Sigmoid colon (tissue), 7 donors: ENCODE measurements around the gene IGLL5. TPM values are rescaled to one million over a fixed set of nuclear protein-coding genes. Genes with fewer than 3 reads are reported as not detected.

Source experiments
- DNase-seq: peaks from one replicate; pipeline ENCODE4 v3.0.0-alpha.2; 2019
- H3K27ac ChIP-seq, 4 donors: fragments of 200-600 bp; sonication (generic); one replicate each; pipeline ENCODE4 v1.5.1; 2016 to 2019; ENCODE audit warnings: mild to moderate bottlenecking in 1 of 4
- H3K27me3 ChIP-seq, 3 donors: fragments of 200-600 bp; sonication (generic); one replicate each; pipeline ENCODE4 v1.5.1; 2019; ENCODE audit warnings: mild to moderate bottlenecking in 1 of 3
- H3K36me3 ChIP-seq, 4 donors: fragments of 200-600 bp; sonication (generic); one replicate each; pipeline ENCODE4 v1.5.1; 2016 to 2019
- H3K4me1 ChIP-seq, 4 donors: fragments of 200-600 bp; sonication (generic); one replicate each; pipeline ENCODE4 v1.5.1; 2017 to 2019
- H3K4me3 ChIP-seq, 4 donors: fragments of 200-600 bp; sonication (generic); one replicate each; pipeline ENCODE4 v1.5.1; 2017 to 2019; ENCODE audit warnings: mild to moderate bottlenecking in 2 of 4, moderate library complexity in 1 of 4
- H3K9me3 ChIP-seq, 4 donors: fragments of 200-600 bp in 3 of 4; sonication (generic) in 3 of 4; one replicate each; pipeline versions ENCODE4 v1.5.1 to v1.6.1; 2013 to 2019
- EP300 ChIP-seq, 4 donors: sonication (generic); formaldehyde crosslinking; IDR thresholded peaks; one replicate each; pipeline ENCODE4 v1.6.1; 2017; ENCODE audit warnings: antibody characterized with exemption in 4 of 4
- POLR2A ChIP-seq, 2 donors: fragments of 450-650 bp; IDR thresholded peaks; one replicate each; pipeline ENCODE4 v1.6.1; 2016; ENCODE audit warnings: antibody characterized with exemption in 2 of 2, mild to moderate bottlenecking in 2 of 2, moderate library complexity in 2 of 2
- POLR2AphosphoS5 ChIP-seq, 4 donors: sonication (generic); formaldehyde crosslinking; IDR thresholded peaks; one replicate each; pipeline ENCODE4 v1.6.1; 2017; ENCODE audit warnings: antibody characterized with exemption in 4 of 4
- WGBS, 2 donors: extraction: QIAGEN DNeasy Blood & Tissue Kit; methylation state at CpG; one replicate each; pipeline ENCODE4 v1.1.7; 2013; 5-methylcytosine and 5-hydroxymethylcytosine counted together
- intact Hi-C: fragments of 100-400 bp; cut with DNase I; formaldehyde crosslinking; loops from one replicate; pipeline ENCODE4 v1.15.1; 2023
- polyA plus RNA-seq, 3 donors: library from polyadenylated mRNA; stranded (reverse); fragments of 200-250 nt; gene quantifications; one replicate each; pipeline ENCODE4 v1.2.3, GENCODE V29; 2013
- total RNA-seq, 4 donors: library from RNA; depleted of rRNA; stranded (reverse); fragments of >200 nt; gene quantifications; one replicate each; pipeline ENCODE4 v1.1.0, GENCODE V29; 2016
- TF ChIP-seq, protein P1 (sequence below), 4 experiments: fragments of 450-650 bp in 3 of 4; fragments of 200-600 bp in 1 of 4; IDR thresholded peaks; one replicate each; pipeline ENCODE4 v1.5.1; 2016 to 2019; ENCODE audit warnings: antibody characterized with exemption in 4 of 4, mild to moderate bottlenecking in 3 of 4, moderate library complexity in 2 of 4
- donor health status: healthy with polysubstance abuse.
- donor health status: Bipolar disorder and iron deficiency.
- donor health status: healthy.

The IGLL5 gene
- total and polyA plus RNA-seq, 7 donors: 0.99 to 39.6 (median 14.2) TPM; not detected in 3

- no peak for DNase-seq
- no peaks in the 10 kb centered on the region for H3K4me1 ChIP-seq
- no peaks in the 10 kb centered on the region for H3K36me3 ChIP-seq
- intact Hi-C loops: no loop called here
- TF ChIP-seq POLR2AphosphoS5 (IDR thresholded peaks at IDR 0.05): no peak
- TF ChIP-seq EP300 (IDR thresholded peaks at IDR 0.05): no peak
- TF ChIP-seq POLR2A (IDR thresholded peaks at IDR 0.05): no peak
- TF ChIP-seq, protein P1, sequence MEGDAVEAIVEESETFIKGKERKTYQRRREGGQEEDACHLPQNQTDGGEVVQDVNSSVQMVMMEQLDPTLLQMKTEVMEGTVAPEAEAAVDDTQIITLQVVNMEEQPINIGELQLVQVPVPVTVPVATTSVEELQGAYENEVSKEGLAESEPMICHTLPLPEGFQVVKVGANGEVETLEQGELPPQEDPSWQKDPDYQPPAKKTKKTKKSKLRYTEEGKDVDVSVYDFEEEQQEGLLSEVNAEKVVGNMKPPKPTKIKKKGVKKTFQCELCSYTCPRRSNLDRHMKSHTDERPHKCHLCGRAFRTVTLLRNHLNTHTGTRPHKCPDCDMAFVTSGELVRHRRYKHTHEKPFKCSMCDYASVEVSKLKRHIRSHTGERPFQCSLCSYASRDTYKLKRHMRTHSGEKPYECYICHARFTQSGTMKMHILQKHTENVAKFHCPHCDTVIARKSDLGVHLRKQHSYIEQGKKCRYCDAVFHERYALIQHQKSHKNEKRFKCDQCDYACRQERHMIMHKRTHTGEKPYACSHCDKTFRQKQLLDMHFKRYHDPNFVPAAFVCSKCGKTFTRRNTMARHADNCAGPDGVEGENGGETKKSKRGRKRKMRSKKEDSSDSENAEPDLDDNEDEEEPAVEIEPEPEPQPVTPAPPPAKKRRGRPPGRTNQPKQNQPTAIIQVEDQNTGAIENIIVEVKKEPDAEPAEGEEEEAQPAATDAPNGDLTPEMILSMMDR (IDR thresholded peaks at IDR 0.05): no peak
- no peak overlapping the region for H3K27ac ChIP-seq
- peaks cover 0 to 30% (median 0%) of the 10 kb centered on the region in 3 donors for H3K27me3 ChIP-seq
- H3K9me3 ChIP-seq: no peaks in the 10 kb centered on the region
- H3K4me3 ChIP-seq: no peak overlapping the region
- 65 to 69% methylated on average over 5 of the region's 5 CpGs for WGBS, 2 donors
Observed at GRCh38 chr22:22855617-22856308, 31.9 kb upstream of the IGLL5 start.

- H3K9me3 ChIP-seq: no peaks in the 10 kb centered on the region
- peaks cover 0 to 30% (median 0%) of the 10 kb centered on the region in 3 donors for H3K27me3 ChIP-seq
- H3K27ac ChIP-seq: no peak overlapping the region
- no peaks in the 10 kb centered on the region for H3K4me1 ChIP-seq
- intact Hi-C loops: no loop called here
- 86 to 89% methylated on average over 6 of the region's 6 CpGs for WGBS, 2 donors
- H3K4me3 ChIP-seq: no peak overlapping the region
- no peaks in the 10 kb centered on the region for H3K36me3 ChIP-seq
- no peak for DNase-seq
- TF ChIP-seq POLR2AphosphoS5 (IDR thresholded peaks at IDR 0.05) (no peak), POLR2A (IDR thresholded peaks at IDR 0.05) (no peak), EP300 (IDR thresholded peaks at IDR 0.05) (no peak)
- TF ChIP-seq, protein P1 (IDR thresholded peaks at IDR 0.05): no peak
Observed at GRCh38 chr22:22856364-22856763, 31.3 kb upstream of the IGLL5 start.

GRCh38 chr22:22856885-22857606, 30.6 kb upstream of the IGLL5 start:
- no peaks in the 10 kb centered on the region for H3K36me3 ChIP-seq
- H3K9me3 ChIP-seq: no peaks in the 10 kb centered on the region
- H3K27me3 ChIP-seq: peaks cover 0 to 26% (median 0%) of the 10 kb centered on the region in 3 donors
- 81 to 86% methylated on average over 5 of the region's 5 CpGs for WGBS, 2 donors
- no peaks in the 10 kb centered on the region for H3K4me1 ChIP-seq
- no peak overlapping the region for H3K4me3 ChIP-seq
- intact Hi-C loops: no loop called here
- TF ChIP-seq POLR2A (IDR thresholded peaks at IDR 0.05) (no peak), EP300 (IDR thresholded peaks at IDR 0.05) (no peak), POLR2AphosphoS5 (IDR thresholded peaks at IDR 0.05) (no peak)
- TF ChIP-seq, protein P1 (IDR thresholded peaks at IDR 0.05): no peak
- H3K27ac ChIP-seq: no peak overlapping the region
- no peak for DNase-seq

- H3K27me3 ChIP-seq: peaks cover 0 to 23% (median 0%) of the 10 kb centered on the region in 3 donors
Observed at GRCh38 chr22:22857607-22858558, 29.7 kb upstream of the IGLL5 start.

More at GRCh38 chr22:22857607-22858558, 29.7 kb upstream of the IGLL5 start:
- H3K9me3 ChIP-seq: no peaks in the 10 kb centered on the region
- intact Hi-C loops: no loop called here
- no peak for TF ChIP-seq POLR2AphosphoS5 (IDR thresholded peaks at IDR 0.05)
- H3K4me3 ChIP-seq: no peak overlapping the region
- H3K36me3 ChIP-seq: no peaks in the 10 kb centered on the region
- WGBS, 2 donors: 85 to 87% methylated on average over 9 of the region's 9 CpGs
- H3K4me1 ChIP-seq: no peaks in the 10 kb centered on the region
- H3K27ac ChIP-seq: no peak overlapping the region
- DNase-seq: no peak
